ENCODE results near the gene SPHK1.
A peak's percentile ranks its signal among the peaks of the same experiment; 100 is the strongest.

SPHK1 gene

DNA sequence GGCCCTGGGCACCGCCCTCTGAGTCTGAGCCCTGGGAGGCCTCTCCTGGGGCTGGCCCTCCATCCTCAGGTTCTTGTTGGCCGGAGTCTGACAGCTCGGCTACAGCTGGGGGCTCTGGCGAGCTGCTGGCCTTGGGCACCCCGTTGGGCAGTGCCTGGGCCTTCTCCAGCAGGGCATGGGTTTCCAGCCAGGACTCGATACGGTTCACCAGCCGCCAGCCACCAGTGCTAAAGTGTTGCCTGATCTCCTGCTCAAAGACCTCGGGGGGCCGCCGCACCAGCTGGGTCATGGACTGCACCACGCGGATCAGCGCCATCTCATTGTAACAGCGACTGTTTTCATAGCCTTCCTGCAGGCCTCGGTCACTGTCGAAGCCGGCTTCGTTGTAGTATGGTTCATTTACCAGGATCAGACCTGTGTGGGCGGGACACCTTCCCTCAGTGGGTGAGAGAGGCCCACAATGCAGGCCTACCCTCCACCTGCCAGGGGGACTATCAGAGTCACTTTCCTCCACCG, 6.8 kb downstream of the SPHK1 start:
- no peak for DNase-seq (ENCODE audit: low read depth)
- H3K4me3 ChIP-seq (ENCODE audit: low read depth, low read length): no peak overlapping the region
- TF ChIP-seq, protein P1, sequence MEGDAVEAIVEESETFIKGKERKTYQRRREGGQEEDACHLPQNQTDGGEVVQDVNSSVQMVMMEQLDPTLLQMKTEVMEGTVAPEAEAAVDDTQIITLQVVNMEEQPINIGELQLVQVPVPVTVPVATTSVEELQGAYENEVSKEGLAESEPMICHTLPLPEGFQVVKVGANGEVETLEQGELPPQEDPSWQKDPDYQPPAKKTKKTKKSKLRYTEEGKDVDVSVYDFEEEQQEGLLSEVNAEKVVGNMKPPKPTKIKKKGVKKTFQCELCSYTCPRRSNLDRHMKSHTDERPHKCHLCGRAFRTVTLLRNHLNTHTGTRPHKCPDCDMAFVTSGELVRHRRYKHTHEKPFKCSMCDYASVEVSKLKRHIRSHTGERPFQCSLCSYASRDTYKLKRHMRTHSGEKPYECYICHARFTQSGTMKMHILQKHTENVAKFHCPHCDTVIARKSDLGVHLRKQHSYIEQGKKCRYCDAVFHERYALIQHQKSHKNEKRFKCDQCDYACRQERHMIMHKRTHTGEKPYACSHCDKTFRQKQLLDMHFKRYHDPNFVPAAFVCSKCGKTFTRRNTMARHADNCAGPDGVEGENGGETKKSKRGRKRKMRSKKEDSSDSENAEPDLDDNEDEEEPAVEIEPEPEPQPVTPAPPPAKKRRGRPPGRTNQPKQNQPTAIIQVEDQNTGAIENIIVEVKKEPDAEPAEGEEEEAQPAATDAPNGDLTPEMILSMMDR (IDR thresholded peaks at IDR 0.05; ENCODE audit: low read depth, low read length, missing control alignments): no peak

DNA sequence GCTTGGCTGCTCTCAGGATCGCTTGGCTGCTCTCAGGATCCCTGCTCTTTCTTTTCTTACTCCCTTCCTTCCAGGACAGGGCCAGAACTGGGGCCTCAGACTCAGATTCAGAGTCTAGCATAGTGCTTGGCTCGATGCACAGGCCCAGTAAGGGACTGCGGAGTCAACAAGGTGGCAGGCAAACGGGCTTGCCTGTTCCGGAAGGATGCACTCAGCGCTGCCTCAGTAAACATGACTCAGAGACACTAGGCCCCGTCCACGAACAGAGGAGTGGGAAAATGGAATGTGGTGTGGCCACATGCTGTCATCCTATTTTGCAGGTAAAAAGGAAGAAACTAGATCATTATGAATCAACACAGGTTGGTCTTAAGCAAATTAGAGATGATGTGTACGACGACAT, 9.8 kb downstream of the SPHK1 start:
- no peak overlapping the region for H3K4me3 ChIP-seq (ENCODE audit: low read depth, low read length)
- TF ChIP-seq, protein P1 (IDR thresholded peaks at IDR 0.05; ENCODE audit: low read depth, low read length, missing control alignments): no peak
- DNase-seq (ENCODE audit: low read depth): no peak

DNA sequence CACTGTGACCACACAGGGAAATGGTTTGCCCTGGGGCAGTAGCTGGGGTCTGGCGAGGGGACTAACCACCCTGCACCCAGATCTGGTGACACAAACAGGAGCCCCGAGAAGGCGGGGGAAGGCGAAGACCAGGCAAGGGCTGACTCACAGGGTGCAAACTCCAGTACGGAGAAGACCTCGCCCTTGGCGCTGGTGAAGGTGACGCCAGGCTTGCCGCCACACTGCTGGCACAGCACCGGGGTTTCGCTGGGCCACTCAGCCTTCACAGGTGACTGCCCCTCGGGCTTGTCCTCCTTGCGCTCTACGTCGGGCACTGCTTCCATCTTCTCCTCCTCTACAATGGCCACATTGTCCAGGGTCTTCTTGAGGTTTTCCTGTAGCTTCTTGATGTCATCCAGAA, 11.6 kb downstream of the SPHK1 start:
- no peak overlapping the region for H3K4me3 ChIP-seq (ENCODE audit: low read depth, low read length)
- TF ChIP-seq, protein P1 (IDR thresholded peaks at IDR 0.05; ENCODE audit: low read depth, low read length, missing control alignments): no peak
- DNase-seq (ENCODE audit: low read depth): no peak

DNA sequence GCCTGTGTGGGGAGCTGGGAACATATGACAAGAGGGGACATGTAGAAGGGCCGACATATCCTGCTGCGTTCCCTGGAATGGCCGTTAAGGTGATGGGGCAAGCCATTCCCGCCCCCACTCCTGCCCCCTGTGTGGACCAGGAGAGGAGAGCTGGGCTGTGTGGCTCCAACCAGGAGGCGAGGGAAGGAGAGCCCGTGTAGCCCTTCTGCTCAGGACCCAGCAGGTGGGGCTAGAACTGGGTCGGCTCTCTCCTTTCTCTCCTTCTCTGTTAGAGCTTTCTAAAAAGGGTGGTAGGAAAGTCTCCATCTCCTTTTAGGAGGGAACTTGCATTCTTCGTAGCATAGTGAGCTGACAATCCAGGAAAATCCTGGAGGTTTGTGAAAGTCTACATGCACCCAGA, 12.8 kb downstream of the SPHK1 start:
- no peak for DNase-seq (ENCODE audit: low read depth)
- TF ChIP-seq, protein P1 (IDR thresholded peaks at IDR 0.05; ENCODE audit: low read depth, low read length, missing control alignments): no peak
- no peak overlapping the region for H3K4me3 ChIP-seq (ENCODE audit: low read depth, low read length)

DNA sequence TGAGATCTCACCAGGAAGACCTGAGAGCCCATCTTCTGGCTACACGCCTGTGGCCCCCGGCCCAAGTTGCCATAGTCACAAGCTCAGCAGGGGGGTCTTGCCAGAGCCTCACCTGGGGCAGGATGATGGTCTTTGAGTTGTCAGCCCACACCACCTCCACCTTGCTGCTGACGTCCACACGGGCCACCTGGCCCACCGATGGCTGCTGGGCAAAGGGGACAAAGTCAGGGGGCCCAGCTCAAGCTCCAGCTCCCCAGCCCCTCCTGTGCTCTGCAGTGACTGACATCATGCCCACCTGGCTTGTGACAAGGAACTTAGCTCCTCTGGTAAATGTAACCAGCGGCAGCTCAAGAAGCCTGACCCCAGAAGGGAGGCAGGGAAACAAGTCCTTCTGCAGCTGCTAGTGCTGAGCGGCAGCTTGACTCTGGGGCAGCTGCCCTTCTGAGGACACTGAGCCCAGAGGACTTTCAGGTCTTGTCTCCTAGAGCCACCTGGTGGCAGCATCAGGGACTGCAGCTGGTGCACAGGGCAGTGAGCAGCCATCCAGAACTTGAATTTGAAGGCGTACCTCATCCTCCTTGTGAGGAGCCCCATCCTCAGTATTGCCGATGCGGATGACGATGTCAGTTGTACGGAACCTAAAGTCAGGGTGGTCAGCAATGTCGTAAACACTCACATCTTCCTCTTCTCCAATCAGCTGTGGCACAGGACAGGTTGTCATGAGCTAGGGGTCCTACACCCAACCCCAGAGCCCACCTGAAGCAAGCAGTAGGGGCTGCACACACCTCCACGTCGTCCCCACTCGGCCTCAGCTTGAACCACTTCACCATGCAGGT, 13.5 kb downstream of the SPHK1 start:
- H3K4me3 ChIP-seq (ENCODE audit: low read depth, low read length): no peak overlapping the region
- peak; percentile 48 for DNase-seq (ENCODE audit: low read depth)
- TF ChIP-seq, protein P1 (IDR thresholded peaks at IDR 0.05; ENCODE audit: low read depth, low read length, missing control alignments): peak; percentile 99

DNA sequence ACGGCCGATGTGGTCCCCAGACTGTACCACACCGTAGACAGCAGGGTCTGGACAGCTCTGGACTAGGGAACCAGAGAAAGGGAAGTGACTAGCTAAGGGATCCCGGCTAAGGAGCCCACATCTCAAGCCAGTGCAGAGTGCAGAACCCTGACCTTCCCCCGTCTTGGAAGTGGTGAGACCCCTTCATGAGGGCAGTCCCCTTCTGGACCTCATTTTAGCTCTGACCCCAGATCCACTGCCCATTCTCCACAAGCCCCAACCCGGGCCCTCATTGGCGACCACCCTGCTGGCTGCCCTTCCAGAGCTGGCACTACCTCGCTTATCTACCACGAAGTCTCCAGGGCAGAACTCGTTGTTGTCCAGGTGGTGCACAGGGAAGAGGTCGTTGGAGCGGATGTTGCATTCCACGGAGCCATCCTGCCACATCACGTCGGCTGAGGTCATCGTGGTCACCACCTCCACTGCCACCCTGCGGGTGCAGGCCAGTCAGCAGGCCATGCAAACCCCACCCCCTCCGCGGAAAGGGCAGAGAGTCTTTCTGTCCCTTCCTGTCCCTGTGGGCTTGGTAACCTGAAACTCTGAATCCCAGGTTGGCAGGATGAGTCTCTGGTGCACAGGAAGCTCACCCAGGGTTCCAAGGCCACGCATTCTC, 14.2 kb downstream of the SPHK1 start:
- DNase-seq (ENCODE audit: low read depth): no peak
- TF ChIP-seq, protein P1 (IDR thresholded peaks at IDR 0.05; ENCODE audit: low read depth, low read length, missing control alignments): no peak
- H3K4me3 ChIP-seq (ENCODE audit: low read depth, low read length): no peak overlapping the region
